Gastrocnemius medialis (tissue), 4 donors: ENCODE data around the gene DOK3.

Experiments used
- CTCF ChIP-seq, 5 experiments: fragments of 450-650 bp in 3 of 5; fragments of 200-600 bp in 2 of 5; sonication (generic) in 2 of 5; IDR thresholded peaks in 4 of 5; conservative IDR thresholded peaks in 1 of 5; 1 replicate in 4 of 5; 2 replicates in 1 of 5; pipeline ENCODE4 v1.5.1; 2016 to 2019; ENCODE audit warnings: antibody characterized with exemption in 5 of 5, mild to moderate bottlenecking in 3 of 5, moderate library complexity in 3 of 5
- POLR2A ChIP-seq, 2 donors: fragments of 450-650 bp; IDR thresholded peaks; one replicate each; pipeline ENCODE4 v1.6.1; 2017; ENCODE audit warnings: antibody characterized with exemption in 2 of 2, mild to moderate bottlenecking in 2 of 2, moderate library complexity in 2 of 2

- no peak for TF ChIP-seq CTCF (IDR thresholded peaks at IDR 0.05 in 4 of 5, conservative IDR thresholded peaks at IDR 0.05 in 1 of 5)
- TF ChIP-seq POLR2A (IDR thresholded peaks at IDR 0.05): no peak
Measured at GRCh38 chr5:177513500-177513899, 3.9 kb upstream of the DOK3 start.
